ENCODE results near the gene PLAC9. TPM values are rescaled to one million over a fixed set of nuclear protein-coding genes. Genes with fewer than 3 reads are reported as not detected.

PLAC9 gene
- total and polyA plus RNA-seq, 2 donors (not counting 3 experiments of a cell fraction or from before 2014, with no cell fraction given): 1.7 to 2.0 TPM

DNA sequence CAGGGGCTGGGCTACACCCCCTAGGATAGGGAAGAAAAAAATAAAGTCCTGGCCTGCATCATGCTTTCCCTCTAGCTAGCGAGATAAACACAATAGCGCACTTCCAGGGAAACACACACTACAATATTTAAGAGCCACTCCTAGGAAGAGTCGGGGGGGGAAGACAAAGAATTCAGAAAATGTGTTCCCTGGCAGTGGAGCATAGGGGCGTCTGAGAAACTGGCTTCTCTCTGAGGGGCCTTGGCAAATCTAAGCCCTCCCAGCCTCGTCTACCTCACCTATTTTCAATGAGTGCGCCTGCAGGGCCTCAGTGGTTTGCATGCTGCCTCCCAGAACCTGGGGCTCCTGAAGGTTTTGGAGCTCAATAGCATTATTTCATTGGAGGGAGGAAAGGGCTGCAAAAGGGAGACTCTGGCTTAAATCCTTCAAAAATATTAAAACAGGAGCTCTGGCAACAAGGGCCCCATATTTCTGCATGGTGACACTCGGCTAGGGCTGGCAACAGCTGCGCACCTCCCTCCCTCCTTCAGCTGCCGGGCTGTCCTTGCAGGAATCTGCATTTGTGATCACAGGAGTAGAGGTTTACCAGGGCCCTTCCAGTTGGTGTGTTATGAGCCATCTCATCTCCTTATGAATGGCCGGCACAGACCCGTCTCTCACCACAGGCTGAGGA, 62.0 kb downstream of the PLAC9 start:
- FAIRE-seq: no peak
- no TSS peak for BruUV-seq (replicated peaks)

More for the DNA sequence above, 62.0 kb downstream of the PLAC9 start:
- intact Hi-C loops (cut with micrococcal nuclease): no loop called here
- Histone ChIP-seq H3K36me3 (ENCODE audit: control insufficient read depth in 2 of 2, extremely low read depth in 1 of 2, insufficient read depth in 2 of 2, low read length in 2 of 2) (no peaks in the 10 kb centered on the region), H3K27ac (ENCODE audit: insufficient read depth, low read depth, low read length) (no peak overlapping the region), H3K27me3 (ENCODE audit: control insufficient read depth in 2 of 2, insufficient read depth in 2 of 2, low read length in 2 of 2) (no peaks in the 10 kb centered on the region), H3K9me1 (replicated peaks; ENCODE audit: control insufficient read depth, extremely low read depth, insufficient read depth, low read length) (no peaks in the 10 kb centered on the region), H3K9ac (replicated peaks; ENCODE audit: extremely low read depth, insufficient read depth, low read length) (no peak overlapping the region), H3K4me3 (replicated peaks in 1 of 3; ENCODE audit: insufficient read depth in 1 of 3, low read depth in 1 of 3, low read length in 3 of 3) (no peak overlapping the region), H2AFZ (ENCODE audit: low read depth, low read length) (no peak overlapping the region), H3K79me2 (ENCODE audit: control insufficient read depth, insufficient read depth, low read length) (peaks cover 82% of the 10 kb centered on the region), H3K4me2 (ENCODE audit: insufficient read depth, low read length) (no peak overlapping the region), H3K9me3 (replicated peaks; ENCODE audit: control insufficient read depth, insufficient read depth, low read length) (no peaks in the 10 kb centered on the region), H3K4me1 (ENCODE audit: control insufficient read depth, extremely low read depth, insufficient read depth, low read length) (peaks cover 13% of the 10 kb centered on the region), H4K20me1 (replicated peaks; ENCODE audit: control insufficient read depth, extremely low read depth, insufficient read depth, low read length) (no peaks in the 10 kb centered on the region)
- no peak for TF ChIP-seq POLR2AphosphoS5 (IDR thresholded peaks at IDR 0.05; ENCODE audit: insufficient read depth, low read depth, low read length)
- POLR2A ChIA-PET: no interaction called here
- no peak for DNase-seq (ENCODE audit: low read depth, low spot score)
- dilution Hi-C loops (cut with MboI; ENCODE audit: extremely low pct_ligation_motif_present, low sequenced_read_pairs): no loop called here
- CTCF ChIA-PET: interaction anchor here (1.2 to 3.7 kb wide), 2 partner anchors 10 to 51 kb away, joined by 3 to 11 read pairs; no protein-coding TSS in a partner anchor

Other genes starting within 250 kb of the PLAC9 start
- not detected in 2 replicates for gene SFTPD, start 183.6 kb upstream of the PLAC9 start, total RNA-seq
- not detected in 2 replicates for gene SFTPD, start 183.6 kb upstream of the PLAC9 start, polyA plus RNA-seq
- 6.0 and 10.1 TPM in 2 replicates for gene TMEM254, start 54.1 kb upstream of the PLAC9 start, total RNA-seq
- 13.4 and 14.9 TPM in 2 replicates for gene TMEM254, start 54.1 kb upstream of the PLAC9 start, polyA plus RNA-seq
- 122 and 143 TPM in 2 replicates for gene ANXA11, start 72.8 kb downstream of the PLAC9 start, total RNA-seq
- gene ANXA11, start 72.8 kb downstream of the PLAC9 start, polyA plus RNA-seq: 59.2 and 68.0 TPM in 2 replicates
- not detected in 2 replicates for gene MAT1A, start 156.9 kb downstream of the PLAC9 start, total RNA-seq
- not detected in 2 replicates for gene MAT1A, start 156.9 kb downstream of the PLAC9 start, polyA plus RNA-seq
- not detected in 2 replicates for gene DYDC1, start 224.0 kb downstream of the PLAC9 start, total RNA-seq
- not detected in 2 replicates for gene DYDC1, start 224.0 kb downstream of the PLAC9 start, polyA plus RNA-seq
- gene DYDC2, start 224.1 kb downstream of the PLAC9 start, total RNA-seq: not detected in 2 replicates
- gene DYDC2, start 224.1 kb downstream of the PLAC9 start, polyA plus RNA-seq: not detected in 2 replicates